HG03103 (cell line): ENCODE data around the gene LRRC17.
"Not testable (repeated sequence)": the region's sequence is repeated elsewhere in the genome, so short reads cannot be mapped to it uniquely, and the experiment has no call there.

Source experiments
- ATAC-seq: cut with Tn5 transposase; IDR thresholded peaks from one replicate; pipeline ENCODE4 v1.9.1; 2021; ENCODE audit warnings: low read depth; ENCODE audit not compliant: unreplicated experiment

The LRRC17 gene

DNA sequence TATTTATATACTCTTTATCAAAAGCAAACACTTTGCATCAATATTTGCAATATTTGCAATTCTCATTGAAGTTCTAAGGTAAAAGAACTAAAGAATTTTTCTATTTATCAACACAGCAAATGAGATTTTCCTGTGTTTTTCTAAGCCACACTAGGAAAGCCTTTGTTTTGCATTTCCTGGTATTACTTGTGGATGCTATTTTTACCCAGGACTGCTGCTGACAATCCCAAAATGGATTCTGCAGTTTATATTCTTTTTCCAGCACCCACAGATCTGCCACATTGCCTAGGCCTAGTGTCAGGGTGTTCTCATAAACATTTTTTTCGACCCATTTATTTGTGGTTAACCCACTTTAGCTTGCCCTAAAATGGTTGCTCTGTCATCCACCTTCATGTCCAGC, 25.9 kb downstream of the LRRC17 start:
- ATAC-seq, result no peak

DNA sequence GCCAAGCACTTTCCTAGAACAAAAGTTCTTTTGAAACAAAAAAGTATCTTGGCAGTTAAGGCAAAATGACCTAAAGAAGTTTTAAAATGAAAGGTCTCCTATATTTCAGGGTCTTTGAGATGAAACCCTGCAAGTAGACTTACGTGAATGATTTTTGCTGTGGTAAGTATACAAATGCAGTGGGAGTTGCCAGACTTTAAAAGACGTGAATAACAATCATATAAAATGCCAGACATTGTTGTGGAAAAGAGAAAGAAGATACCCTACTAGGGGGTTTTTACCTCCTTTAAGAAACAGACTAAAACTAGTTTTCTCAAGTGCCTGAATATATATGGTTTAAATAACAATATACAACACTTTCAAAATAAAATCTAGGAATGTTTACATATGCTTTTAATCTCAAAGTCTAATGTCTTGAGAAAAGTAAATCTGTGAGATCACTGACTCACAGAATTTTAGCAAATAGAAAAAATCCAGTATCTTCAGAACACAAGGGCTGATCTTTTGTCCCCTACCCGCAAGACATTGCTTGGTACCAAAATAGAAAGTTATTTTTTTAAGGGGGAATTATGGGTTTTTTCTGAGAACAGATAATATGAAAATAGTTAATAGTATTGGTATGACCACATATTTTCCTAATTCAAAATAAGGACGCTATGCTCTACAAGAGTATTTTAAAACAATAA, 29.5 kb downstream of the LRRC17 start:
- no peak for ATAC-seq

DNA sequence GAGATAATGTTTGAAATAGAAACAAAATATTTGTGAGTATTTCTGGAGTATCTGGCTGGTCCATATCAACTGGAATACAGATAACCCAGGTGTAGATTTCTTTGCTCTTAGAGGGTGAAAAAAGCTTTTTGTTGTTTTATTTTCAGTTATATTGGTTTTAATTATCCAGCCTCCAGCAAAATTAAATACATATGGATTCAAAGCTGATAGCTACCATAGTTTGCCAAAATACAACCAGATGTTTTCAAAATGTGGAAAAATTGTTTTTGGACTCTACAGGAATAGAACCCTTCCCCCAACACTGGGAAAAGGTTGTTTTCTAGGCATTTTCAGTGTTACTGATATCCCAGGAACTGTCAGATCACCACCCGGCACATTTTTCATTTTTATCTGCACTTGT, 30.1 kb downstream of the LRRC17 start:
- no peak for ATAC-seq

DNA sequence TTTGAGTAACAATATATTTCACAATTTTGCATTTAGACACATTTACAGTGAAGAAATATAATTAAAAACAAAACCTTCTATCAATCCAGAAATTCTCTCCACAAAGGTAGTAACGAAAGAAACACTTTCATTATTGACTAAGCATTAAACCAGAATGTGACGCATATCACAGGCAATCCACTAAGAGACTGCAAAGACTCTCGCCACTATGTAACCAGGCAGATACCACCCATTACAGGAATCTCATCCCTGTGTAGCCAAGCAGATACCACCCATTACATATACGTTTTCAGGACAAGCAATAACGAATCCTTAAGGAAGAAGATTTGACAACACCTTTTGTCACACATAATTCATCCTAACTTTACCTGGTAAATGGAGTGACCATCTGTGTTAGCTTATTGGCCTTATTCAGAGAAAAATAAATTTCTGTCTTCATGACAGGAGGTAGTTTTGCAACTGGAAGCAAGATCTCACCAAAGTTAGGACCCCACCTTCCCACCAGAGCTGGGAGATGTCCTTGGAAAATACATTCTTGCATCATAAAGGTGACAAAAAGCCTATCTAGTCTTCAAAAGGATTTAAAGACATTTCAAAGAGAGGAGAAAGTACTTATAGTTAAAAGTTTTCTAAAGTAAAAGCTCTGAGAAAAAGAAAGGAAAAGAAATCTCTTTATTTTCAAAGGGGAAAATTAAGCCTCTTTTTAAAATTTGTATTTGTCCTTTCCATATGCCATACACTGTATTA, 30.8 kb downstream of the LRRC17 start:
- ATAC-seq, result no peak

DNA sequence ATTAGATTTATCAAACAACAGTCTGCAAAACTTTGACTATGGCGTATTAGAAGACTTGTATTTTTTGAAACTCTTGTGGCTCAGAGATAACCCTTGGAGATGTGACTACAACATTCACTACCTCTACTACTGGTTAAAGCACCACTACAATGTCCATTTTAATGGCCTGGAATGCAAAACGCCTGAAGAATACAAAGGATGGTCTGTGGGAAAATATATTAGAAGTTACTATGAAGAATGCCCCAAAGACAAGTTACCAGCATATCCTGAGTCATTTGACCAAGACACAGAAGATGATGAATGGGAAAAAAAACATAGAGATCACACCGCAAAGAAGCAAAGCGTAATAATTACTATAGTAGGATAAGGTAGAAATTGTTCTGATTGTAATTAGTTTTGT, 31.4 kb downstream of the LRRC17 start:
- no peak for ATAC-seq

DNA sequence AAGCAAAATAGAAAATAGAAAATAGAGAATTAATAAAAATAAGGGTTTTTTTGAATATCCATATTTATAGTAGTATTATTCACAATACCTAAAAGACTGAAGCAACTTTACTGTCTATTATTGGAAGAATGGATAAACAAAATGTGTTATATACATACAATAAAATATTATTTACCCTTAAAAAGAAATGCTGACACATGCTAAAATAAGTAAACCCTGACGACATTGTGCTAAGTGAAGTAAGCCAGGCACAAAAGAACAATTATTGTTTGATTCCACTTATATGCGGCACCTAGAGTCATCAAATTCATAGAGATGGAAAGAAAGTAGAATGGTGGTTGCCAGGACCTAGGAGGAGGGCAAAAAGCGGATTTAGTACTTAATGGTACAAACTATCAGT, 39.0 kb downstream of the LRRC17 start:
- no peak for ATAC-seq

DNA sequence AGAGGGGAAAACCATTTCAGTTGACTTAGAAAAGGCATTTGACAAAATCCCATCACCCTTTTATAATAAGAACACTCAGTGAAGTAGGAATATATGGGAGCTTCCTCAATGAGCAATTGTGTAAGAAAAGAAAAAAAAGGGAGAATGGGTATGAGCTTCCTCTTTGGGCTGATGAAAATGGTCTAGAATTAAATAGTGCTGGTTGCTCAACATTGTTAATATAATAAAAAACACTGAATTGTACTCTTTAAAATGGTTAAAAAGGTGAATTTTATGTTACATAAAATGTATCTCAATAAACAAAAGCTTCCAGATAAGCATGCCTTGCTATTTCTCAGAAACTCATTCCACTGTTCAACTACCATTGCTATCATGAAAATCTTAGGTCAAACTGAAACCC, 40.6 kb downstream of the LRRC17 start:
- no peak for ATAC-seq

DNA sequence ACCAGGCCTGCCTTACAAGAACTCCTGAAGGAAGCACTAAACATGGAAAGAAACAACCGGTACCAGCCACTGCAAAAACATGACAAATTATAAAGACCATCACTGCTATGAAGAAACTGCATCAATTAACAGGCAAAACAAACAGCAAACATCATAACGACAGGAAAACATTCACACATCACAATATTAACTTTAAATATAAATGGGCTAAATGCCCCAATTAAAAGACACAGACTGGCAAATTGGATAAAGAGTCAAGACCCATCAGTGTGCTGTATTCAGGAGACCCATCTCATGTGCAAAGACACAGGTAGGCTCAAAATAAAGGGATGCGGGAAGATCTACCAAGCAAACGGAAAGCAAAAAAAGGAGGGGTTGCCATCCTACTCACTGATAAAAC, 41.6 kb downstream of the LRRC17 start:
- ATAC-seq, result not testable (repeated sequence)

DNA sequence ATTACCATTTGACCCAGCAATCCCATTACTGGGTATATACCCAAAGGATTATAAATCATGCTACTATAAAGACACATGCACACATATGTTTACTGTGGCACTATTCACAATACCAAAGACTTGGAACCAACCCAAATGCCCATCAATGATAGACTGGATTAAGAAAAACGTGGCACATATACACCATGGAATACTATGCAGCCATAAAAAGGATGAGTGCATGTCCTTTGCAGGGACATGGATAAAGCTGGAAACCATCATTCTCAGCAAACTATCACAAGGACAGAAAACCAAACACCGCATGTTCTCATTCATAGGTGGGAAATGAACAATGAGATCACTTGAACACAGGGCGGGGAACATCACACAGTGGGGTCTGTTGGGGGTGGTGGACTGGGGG, 45.2 kb downstream of the LRRC17 start:
- not testable (repeated sequence) for ATAC-seq

DNA sequence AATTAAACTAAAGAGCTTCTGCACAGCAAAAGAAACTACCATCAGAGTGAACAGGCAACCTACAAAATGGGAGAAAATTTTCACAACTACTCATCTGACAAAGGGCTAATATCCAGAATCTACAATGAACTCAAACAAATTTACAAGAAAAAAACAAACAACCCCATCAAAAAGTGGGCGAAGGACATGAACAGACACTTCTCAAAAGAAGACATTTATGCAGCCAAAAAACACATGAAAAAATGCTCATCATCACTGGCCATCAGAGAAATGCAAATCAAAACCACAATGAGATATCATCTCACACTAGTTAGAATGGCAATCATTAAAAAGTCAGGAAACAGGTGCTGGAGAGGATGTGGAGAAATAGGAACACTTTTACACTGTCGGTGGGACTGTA, 49.2 kb downstream of the LRRC17 start:
- ATAC-seq, result not testable (repeated sequence)

DNA sequence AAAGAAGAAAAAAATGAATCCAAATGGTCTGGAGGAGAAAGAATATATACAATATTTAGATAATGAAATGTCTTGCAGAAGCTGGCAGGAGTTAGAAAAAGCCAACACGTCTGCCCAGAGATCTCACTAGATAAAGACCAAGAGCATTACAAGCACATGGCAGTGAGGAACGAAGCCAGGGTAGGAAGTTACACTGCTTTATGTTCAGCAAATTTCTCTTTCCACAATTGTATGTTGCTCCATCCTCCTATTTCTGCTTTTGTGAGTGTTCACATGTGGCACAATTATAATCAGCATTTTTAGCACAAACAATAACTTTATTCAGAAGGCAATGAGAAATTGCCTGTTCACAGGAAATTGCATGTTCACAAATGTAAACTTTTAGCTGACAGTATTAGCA, 53.7 kb downstream of the LRRC17 start:
- no peak for ATAC-seq

DNA sequence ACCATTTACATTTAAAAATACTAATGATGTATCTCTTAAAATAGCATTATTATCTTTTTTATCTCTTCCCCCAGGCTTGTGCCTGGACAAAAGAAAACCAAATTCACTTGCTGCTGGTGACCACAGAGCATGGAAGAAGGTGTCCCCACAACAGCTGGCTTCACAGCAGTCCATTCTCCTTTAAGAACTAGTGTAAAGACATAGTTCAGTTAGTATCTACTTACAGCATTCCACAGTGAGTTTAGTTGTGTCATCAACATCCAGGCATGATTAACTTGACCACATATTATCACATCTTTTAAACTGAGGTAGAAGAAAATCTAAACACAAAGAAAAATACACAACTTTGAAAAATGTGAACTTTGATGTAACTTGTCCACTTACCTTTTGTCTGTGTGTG, 55.0 kb downstream of the LRRC17 start:
- ATAC-seq, result no peak

DNA sequence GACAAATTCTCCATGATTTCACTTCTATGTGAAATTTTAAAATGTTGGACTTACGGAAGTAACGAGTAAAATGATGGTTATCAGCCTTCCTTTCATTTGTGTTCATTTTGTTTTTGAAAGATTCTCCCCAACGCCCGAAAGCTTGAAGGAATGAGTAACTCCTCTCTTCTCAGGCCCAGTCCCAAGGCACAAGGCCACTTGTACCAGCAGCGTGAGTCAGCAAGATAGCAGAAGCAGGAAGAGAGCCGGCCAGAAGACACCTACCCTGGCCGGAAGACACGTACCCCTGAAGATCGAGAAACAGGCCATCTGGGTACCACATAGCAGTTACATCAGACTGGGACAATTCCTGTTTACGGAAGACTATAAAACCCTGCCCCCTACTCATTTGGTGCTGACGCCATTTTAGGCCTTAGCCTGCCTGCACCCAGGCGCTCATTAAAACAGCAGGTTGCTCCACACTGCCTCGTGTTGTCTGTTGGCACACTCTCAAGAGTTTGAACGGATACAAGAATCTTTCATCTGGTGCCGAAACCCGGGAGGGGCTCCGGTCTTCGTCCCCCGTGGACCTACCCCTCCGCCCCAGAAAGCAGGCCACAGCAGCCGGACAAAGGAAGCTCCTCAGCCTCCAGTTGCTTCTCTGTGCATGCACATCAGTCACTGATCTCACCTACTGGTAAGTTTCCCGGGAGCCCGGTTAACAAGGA, 60.4 kb downstream of the LRRC17 start:
- ATAC-seq, result no peak

DNA sequence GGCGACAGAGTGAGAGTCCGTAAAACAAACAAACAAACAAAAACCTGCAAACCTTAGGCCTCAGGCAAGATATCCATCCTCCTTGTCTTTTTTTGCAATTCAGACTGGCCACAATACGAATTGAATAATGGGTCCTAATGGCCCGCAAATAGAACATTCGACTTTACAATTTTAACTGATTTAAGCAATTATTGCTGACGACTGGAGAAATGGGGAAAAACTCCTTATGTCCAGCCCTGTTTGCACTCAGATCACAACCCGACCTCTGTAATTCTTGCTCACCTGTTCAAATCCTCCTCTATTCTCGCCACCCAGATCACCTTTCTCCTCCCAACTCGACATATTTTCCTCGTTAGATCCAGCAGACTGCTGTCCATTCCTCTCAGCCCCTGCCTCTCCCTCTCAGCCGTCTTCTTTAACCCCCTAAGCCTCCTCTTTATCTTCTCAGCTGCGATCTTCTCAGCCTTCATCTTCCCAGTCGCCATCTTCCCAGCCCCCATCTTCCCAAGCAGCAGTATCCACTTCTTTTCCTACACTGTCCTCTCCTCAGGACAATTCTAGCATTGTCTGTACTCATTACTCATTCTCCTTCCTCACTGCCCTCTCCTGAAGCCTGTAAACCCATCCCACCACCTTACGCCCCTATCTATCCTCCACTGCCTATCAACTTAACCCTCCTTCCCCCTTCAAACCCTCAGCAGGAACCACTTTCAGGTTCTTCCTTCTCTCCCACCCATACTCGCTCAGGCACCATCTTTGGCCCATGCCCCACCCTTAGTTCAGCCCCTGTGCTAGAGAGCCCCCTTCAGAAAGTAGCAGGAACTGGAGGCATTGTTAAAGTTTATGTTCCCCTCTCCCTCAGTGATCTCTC, 61.8 kb downstream of the LRRC17 start:
- ATAC-seq, result no peak

DNA sequence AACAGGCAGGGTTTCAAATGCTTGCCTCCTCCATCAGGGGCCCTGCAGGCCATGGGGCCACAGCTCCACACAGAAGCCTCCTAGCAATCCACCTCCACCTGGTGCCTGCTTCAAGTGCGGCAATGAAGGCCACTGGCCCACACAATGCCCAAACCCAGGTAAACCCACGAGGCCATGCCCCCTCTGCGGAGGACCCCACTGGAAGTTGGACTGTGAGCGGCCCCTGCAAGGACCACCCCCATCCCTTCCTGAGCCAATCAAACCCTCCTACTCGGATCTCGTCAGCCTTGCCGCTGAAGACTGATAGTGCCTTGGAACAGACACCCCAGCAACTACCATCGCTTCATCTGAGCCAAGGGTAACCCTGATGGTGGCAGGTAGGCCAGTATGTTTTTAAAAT, 63.1 kb downstream of the LRRC17 start:
- ATAC-seq, result no peak

DNA sequence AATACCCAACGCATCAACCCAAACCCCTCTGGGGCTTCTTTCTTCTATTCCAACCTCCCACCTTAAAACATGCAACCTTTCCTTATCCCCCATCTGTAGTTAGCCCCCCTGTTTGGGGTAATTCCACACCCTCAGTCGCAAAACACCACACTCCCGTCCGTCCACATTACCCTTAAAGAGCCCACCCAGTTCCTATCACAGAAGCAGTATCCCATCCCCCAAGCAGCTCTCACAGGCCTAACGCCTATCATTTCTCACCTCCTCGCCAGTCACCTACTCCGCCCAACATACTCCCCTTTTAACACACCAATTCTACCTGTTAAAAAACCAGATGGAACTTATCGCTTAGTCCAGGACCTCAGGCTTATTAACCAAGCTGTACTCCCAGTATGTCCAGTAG, 63.7 kb downstream of the LRRC17 start:
- no peak for ATAC-seq

DNA sequence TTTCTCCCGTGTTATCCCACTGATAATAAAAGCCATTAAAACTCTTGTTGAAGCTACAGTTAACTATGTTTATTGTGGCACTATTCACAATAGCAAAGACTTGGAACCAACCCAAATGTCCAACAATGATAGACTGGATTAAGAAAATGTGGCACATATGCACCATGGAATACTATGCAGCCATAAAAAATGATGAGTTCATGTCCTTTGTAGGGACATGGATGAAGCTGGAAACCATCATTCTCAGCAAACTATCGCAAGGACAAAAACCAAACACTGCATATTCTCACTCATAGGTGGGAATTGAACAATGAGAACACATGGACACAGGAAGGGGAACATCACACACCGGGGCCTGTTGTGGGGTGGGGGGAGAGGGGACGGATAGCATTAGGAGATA, 64.8 kb downstream of the LRRC17 start:
- not testable (repeated sequence) for ATAC-seq

DNA sequence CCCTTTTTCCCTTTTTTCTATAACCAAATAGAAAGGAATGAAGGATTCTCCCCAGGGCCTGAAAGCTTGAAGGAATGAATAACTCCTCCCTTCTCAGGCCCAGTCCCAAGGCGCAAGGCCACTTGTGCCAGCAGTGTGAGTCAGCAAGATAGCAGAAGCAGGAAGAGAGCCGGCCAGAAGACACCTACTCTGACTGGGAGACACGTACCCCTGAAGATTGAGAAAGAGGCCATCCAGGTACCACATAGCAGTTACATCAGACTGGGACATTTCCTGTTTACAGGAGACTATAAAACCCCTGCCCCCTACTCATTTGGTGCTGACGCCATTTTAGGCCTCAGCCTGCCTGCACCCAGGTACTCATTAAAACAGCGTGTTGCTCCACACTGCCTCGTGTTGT, 65.5 kb downstream of the LRRC17 start:
- no peak for ATAC-seq

DNA sequence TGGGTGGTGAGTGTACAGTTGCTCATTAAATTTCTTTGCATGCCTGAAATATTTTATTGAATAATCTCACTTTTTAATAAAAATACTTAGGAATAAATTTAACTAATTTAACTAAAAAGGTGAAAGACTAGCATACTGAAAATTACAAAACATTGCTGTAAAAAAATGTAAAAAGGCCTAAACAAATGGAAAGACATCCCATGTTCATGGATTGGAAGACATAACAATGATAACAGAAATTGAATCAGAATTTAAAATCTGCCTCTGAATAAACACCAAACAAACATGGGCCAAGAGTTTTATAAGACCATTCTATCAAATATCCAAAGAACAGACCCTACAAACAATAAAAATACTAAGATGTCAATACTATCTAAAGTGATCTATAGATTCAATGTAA, 66.9 kb downstream of the LRRC17 start:
- ATAC-seq, result no peak

DNA sequence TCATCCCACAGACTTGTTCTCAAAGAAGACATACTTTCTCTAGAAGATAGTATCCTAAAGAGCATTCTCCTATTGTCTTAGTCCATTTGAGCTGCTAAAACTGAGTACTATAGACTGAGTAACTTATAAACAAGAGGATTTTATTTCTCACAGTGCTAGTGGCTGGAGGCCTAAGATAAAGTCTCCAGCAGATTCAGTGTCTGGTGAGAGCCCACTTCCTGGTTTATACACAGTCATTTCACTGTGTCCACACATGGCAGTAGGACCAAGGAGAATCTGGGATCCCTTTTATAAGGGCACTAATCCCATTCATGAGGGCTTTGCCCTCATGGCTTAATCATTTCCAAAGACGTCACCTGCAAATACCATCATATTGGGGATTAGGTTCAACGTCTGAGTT, 68.7 kb downstream of the LRRC17 start:
- no peak for ATAC-seq

DNA sequence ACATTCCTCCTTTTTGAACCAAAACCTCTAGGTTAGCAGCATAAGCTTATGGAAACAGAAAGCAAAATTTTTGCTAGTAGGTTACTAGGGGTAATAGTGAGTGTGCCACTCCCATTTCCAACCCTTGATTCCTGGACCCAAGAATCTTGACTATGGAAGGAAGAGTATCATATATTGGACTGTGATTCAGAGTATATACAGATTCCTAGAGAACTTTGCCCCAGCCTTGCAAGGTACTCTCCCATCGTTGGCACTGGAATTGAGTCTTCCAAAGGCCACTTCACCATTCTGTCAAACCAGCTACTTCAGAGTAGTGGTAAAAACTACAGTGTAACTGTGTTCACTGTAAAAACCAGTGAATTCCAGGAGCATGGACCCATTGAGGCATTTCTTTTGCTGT, 69.4 kb downstream of the LRRC17 start:
- no peak for ATAC-seq
